Breast epithelium (tissue), 3 donors: Measurements from ENCODE around the gene TP53.

Experiments
- CTCF ChIP-seq, 3 donors: fragments of 450-650 bp; IDR thresholded peaks; one replicate each; pipeline ENCODE4 v1.5.1; 2016 to 2017; ENCODE audit warnings: antibody characterized with exemption in 3 of 3, mild to moderate bottlenecking in 3 of 3, moderate library complexity in 3 of 3
- POLR2A ChIP-seq: fragments of 450-650 bp; IDR thresholded peaks from one replicate; pipeline ENCODE4 v1.6.1; 2016; ENCODE audit warnings: antibody characterized with exemption, mild to moderate bottlenecking, moderate library complexity
- POLR2AphosphoS5 ChIP-seq, 3 donors: sonication (generic); formaldehyde crosslinking; IDR thresholded peaks; one replicate each; pipeline ENCODE4 v1.6.1; 2017; ENCODE audit warnings: antibody characterized with exemption in 3 of 3

DNA sequence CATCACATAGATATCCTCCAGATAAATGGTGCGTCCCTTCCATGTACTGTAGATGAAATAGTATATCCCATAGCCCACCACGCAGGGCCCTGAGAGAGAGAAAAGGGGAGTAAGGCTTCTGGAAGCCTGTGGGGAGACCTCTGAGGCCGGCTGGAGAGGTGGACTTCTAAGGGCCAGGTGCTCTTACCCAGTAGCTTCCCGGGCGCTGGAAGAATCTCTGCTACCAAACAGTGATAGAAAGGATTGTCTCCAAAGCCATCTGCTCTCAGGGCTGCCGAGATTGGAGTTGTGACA lies 60.4 kb downstream of the TP53 start:
- TF ChIP-seq CTCF (IDR thresholded peaks at IDR 0.05) (no peak), POLR2AphosphoS5 (IDR thresholded peaks at IDR 0.05) (no peak), POLR2A (no peak)
